Left cardiac atrium (tissue), 4 donors: ENCODE measurements around the gene MISFA. TPM values are rescaled to one million over a fixed set of nuclear protein-coding genes. Genes with fewer than 3 reads are reported as not detected.
"Not testable (repeated sequence)": the region's sequence is repeated elsewhere in the genome, so short reads cannot be mapped to it uniquely, and the experiment has no call there.

ENCODE experiments used
- ATAC-seq, 2 donors: fragments of 200-7000 bp; cut with Tn5 transposase; one replicate each; pipeline ENCODE4 v1.9.1; 2020; ENCODE audit warnings: mild to moderate bottlenecking in 2 of 2, moderate library complexity in 2 of 2
- DNase-seq: peaks from one replicate; pipeline ENCODE4 v3.0.0-alpha.2; 2020
- intact Hi-C, 2 donors: fragments of 100-400 bp; cut with DNase I; formaldehyde crosslinking; loops; one replicate each; pipeline versions ENCODE4 v1.14.1 to v1.15.1; 2022 to 2023
- total RNA-seq, 2 donors: library from RNA; stranded (reverse); fragmentation: NEBNext Ultra II Directional; extraction: Animal tissue kit (Norgen Biotek cat#: 25700); gene quantifications; one replicate each; pipeline ENCODE4 v1.2.1, GENCODE V29; 2021
- donor health status: DM: no; HTN: yes; CAD: no.
- donor health status: DM: no; HTN: yes; CAD: no; lungs with severe emphysema.
- donor health status: DM: yes; HTN: yes; CAD: no.
- donor health status: Dilated cardiomyopathy.

MISFA gene
- total RNA-seq, 2 donors from 2014 or later, result 5.9 to 6.6 TPM

- no peak for DNase-seq
- ATAC-seq, result no peak
- intact Hi-C loops, result no loop called here
Observed at GRCh38 chr11:18615628-18616392, 16.2 kb downstream of the MISFA start.

DNA sequence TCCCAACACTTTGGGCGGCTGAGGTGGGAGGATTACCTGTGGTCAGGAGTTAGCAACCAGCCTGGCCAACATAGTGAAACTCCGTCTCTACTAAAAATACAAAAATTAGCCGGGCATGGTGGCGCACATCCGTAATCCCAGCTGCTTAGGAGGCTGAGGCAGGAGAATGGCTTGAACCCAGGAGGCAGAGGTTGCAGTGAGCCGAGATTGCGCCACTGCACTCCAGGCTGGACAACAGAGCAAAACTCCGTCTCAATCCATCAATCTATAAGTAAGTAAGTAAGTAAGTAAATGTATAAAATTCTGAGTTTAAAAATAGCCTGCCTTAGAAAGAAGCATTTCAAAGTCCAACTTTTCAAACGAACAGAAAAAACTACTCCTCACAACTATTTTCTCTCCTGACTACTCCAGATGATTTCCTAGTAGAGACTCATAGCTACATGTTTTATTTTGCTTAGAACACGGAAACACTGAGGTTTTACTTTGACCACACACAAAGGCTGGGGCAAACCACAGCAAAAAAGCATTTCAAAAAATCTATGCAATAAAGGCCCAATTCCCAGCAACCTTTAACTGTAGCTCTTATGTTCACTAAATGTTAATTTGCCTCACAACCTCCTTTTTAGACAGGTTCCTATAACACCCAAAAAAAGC lies 18.2 kb downstream of the MISFA start:
- ATAC-seq (peak; percentile 31 to 41), DNase-seq (no peak)
- intact Hi-C loops, result no loop called here

- intact Hi-C loops, result no loop called here
Observed at GRCh38 chr11:18618342-18619025, 18.9 kb downstream of the MISFA start.

DNA sequence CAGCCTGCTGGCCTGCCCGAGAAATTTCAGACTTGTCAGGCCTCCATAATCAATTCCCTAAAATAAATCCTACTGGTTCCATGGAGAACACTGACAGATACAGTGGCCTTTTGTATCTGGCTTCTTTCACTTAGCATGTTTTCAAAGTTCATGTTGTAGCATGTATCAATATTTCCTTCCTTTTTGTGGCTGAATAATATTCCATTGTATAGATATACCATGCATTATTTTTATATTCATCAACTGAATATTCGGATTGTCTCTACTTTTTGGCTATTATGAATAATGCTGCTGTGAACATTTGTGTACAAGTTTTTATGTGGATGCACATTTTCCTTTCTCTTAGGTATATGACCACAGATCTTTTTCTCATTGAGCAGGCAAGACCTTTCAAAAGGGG lies 24.1 kb downstream of the MISFA start:
- no peak for DNase-seq
- ATAC-seq, result no peak
- intact Hi-C loops, result no loop called here

More at GRCh38 chr11:18618342-18619025, 18.9 kb downstream of the MISFA start:
- DNase-seq, result no peak
- ATAC-seq, result peak; percentile 59 to 78

DNA sequence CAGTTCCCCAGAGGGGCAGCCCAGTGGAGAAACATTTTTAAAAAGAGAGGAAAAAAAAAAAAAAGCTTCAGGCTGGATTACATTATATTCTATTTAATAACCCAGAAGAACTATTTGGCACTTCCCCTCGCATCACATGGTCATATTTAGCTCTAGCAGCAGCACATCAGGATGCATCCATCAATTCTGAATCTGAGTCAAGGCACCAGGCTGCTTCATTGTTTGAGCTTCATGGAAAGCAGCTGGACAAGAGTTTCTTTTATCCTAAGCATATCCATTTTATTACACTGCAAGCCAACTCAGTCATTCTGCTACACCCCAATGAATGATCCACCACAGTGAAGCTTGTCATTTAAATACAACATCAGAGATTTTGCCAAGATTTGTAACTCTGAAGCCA lies 24.6 kb downstream of the MISFA start:
- ATAC-seq (no peak), DNase-seq (no peak)
- intact Hi-C loops, result no loop called here

DNA sequence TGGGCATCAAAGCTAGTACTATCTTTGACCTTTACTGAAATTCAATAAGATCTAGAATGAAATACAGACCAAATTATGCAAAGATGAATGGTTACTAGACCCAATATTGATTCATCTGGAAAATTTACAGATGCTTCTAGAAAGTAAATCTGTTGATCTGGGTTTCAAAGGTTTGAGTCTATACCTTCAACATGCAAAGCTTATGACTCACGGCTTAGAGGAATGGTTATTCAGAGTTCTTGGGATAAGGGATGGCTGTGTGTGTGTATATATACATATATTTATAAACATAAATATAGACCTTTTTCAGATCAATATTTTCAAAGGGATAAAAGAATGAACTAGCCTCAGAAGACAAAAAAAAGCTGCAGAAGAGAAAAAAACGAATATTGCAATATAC lies 33.3 kb downstream of the MISFA start:
- ATAC-seq (no peak), DNase-seq (no peak)
- intact Hi-C loops, result loop anchor here in 1 of 2 donors (5.0 kb wide), 2 partner anchors 64 to 106 kb away; partner anchors contain the start of genes TMEM86A and TSG101

DNA sequence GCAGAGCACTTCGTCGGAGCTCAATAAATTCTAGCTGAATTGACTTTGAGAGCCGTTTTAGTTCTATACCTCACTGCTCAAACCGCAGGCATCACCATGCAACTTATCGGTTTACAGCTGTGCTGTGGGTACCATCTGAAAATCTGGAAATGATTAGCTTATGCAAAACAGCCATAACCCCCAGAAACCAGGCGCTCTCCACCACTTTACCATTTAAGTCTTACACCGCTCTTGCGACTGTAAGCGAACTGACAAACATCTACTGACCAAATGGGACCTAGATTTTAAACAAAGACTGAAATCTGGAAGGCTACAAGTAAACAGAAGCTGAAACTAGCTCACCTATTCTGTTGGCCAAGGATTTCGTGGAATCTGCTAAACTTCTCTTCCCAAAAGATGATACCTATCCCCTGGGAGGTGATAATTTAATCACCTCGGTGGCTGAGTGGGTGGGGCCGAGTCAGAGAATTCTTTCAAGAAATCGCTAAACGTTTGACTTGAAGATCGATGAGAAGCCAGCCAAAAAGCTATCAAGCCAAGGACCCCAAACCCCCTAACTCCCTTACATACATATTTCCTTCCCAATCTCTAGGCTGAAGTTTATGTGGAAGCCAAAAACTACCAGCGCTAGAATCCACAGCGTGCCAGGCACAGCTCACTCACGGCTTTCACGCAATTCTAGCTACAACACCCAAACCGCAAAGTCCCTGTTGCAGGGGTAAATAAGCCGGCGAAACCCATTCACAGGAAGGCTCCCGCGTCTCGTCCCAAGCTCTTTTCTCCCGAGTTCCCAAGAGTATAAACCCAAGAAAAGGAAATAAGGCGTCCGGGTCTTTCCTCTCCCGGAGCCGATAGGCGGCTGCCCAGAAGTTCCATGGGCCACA lies 33.9 kb downstream of the MISFA start:
- no peak for ATAC-seq
- intact Hi-C loops, result loop anchor here in 1 of 2 donors (2.0 to 5.0 kb wide), 3 partner anchors 45 to 106 kb away; partner anchors contain the start of genes TMEM86A, TSG101 and UEVLD
- DNase-seq, result no peak

DNA sequence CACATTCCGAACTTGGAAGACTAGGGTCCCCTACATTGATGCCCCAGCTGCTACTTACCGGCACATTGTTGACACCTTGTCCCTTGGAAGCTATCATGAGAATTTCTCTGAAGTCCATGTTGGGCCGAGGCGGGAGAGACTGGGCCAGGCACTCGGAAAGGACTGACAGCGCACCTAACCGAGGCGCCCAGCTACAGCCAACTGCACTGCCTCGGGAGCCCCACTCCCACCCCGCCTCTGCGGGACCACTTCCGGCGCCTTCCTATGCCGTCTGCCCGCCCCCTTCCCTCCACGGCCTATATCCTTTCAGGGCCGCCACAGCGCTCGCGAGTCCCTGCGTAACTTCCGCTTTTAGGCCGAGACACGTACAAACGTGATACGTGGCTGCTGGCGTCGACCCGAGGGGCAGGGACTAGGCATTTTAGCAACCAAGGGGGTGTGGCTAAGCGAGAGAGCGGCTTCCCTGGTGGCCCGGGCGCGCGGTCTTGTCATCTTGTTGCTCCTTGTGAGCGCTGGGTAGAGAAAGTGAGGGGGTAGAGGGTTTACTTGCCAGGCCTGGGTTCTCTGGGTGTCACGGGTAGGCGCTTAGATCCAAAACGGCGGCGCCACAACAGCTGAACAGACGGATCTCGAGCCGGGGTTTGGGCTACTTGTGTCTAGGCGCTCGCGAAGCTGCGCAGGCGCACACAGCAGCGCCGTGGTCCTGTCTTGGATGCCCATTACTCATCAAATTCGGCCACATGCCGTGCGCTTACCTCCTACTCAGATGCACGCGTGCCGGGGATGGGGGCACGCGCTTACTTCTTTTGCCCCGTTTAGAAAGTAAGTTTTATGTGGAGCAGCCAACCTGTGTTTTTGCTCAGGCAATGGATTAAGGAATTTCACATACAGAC lies 34.8 kb downstream of the MISFA start, which contains the start of gene SPTY2D1:
SPTY2D1 (minus strand) TSS at position 203 of the 893 bp plus-strand sequence; CDS start at position 118, 85 bp downstream.
- peak; percentile 99 for ATAC-seq

GRCh38 chr11:18641677-18642076 lies 42.1 kb downstream of the MISFA start:
- ATAC-seq, result no peak
- intact Hi-C loops, result no loop called here
- DNase-seq, result no peak

More for the DNA sequence above, 34.8 kb downstream of the MISFA start, which contains the start of gene SPTY2D1:
- peak; percentile 100 for DNase-seq
- intact Hi-C loops, result loop anchor here in 1 of 2 donors (2.0 to 5.0 kb wide), 3 partner anchors 46 to 107 kb away; partner anchors contain the start of genes TMEM86A, TSG101 and UEVLD

GRCh38 chr11:18643034-18643433 lies 43.4 kb downstream of the MISFA start:
- ATAC-seq, intact Hi-C loops, DNase-seq: not testable (repeated sequence)

GRCh38 chr11:18650353-18650752 lies 50.8 kb downstream of the MISFA start:
- DNase-seq (no peak), ATAC-seq (no peak)
- intact Hi-C loops, result no loop called here

GRCh38 chr11:18650859-18651557 lies 51.4 kb downstream of the MISFA start:
- intact Hi-C loops, result no loop called here
- peak; percentile 23 for ATAC-seq
- DNase-seq, result no peak

Other genes starting within 250 kb of the MISFA start
- 100 to 1,000 TPM; 297 to 586 TPM for gene LDHA, start 205.2 kb upstream of the MISFA start, total RNA-seq
- not detected for gene LDHC, start 187.5 kb upstream of the MISFA start, total RNA-seq
- gene LDHAL6A, start 143.9 kb upstream of the MISFA start, total RNA-seq, result not detected
- gene TSG101, start 72.8 kb upstream of the MISFA start, total RNA-seq, result 10 to 100 TPM; 49.8 to 51.1 TPM
- gene UEVLD, start 11.1 kb upstream of the MISFA start, total RNA-seq, result 10 to 100 TPM; 16.1 to 17.6 TPM
- 10 to 100 TPM in 1 of 2 donors, 1 to 10 TPM in 1; 9.0 to 10.9 TPM for gene SPTY2D1, start 34.6 kb downstream of the MISFA start, total RNA-seq
- gene TMEM86A, start 99.0 kb downstream of the MISFA start, total RNA-seq, result 1 to 10 TPM; 3.9 to 4.8 TPM
- gene IGSF22, start 126.4 kb downstream of the MISFA start, total RNA-seq, result 1 to 10 TPM; 1.7 to 2.4 TPM
- gene PTPN5, start 192.0 kb downstream of the MISFA start, total RNA-seq, result 1 to 10 TPM in 1 of 2 donors, under 1 TPM in 1; 0.41 to 2.3 TPM